Inflammatory macrophage treated with lipopolysaccharide for 4 hours (primary cell): ENCODE results near the gene STX2.
"Not testable (repeated sequence)": the region's sequence is repeated elsewhere in the genome, so short reads cannot be mapped to it uniquely, and the experiment has no call there.

Experiments
- DNase-seq: peaks from one replicate; pipeline ENCODE4 v3.0.0-alpha.2; 2020

STX2 gene

DNA sequence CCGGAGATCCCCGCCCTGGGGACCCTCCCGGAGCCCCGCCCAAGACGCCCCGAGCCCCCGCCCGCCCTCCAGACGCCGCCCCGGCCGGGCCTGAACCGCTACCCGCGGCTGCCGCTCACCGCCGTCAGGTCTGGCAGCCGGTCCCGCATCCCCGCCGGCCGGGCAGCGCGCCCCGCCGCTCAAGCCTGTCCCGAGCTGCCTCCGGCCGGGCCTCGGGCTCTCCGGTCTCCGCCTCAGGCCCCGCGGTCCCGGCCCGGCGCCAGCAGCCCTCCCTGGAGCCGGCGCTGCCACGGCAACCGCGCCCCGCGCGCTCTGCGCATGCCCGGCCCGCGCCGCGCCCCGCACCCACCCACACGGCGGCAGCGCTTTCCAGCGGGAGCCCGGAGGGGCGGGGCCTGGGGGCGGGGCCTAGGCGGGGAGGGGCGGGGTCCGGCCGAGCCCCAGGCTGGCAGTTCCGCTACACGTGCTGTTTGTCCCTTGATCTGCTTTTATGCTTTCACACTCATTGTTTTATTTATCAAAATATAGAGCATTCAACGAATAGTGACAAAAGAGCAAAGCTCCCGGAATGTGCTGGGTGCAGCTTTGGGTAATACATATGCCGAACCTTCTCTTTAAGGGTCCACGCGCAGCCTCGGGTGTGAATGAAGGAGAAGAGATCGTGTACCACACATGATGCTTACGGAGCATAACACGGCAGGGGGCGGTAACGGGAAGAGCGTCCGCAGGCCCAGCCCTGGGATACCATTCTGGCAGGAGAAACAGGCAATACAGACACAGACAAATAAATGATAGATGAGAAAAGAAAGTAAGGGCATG is at the start of gene STX2:
STX2 (minus strand) TSS at position 300 of the 819 bp plus-strand sequence; CDS start at position 149, 151 bp downstream.
- peak; percentile 84 for DNase-seq

DNA sequence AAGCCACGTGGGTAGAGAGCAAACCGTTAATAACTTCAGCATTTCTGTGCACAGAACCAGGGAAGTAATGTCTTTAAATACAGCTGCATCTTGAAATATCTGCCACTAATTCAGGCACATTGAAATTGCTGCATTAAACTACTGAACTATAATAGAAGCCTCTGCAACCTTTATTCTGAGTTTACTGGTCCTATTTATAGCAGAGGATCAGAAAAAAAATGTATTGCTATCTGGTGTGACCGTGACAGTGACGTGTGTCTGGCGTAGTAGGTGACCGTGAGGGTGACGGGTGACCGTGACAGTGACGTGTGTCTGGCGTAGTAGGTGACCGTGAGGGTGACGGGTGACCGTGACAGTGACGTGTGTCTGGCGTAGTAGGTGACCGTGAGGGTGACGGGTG is 48.1 kb upstream of the STX2 start:
- not testable (repeated sequence) for DNase-seq

DNA sequence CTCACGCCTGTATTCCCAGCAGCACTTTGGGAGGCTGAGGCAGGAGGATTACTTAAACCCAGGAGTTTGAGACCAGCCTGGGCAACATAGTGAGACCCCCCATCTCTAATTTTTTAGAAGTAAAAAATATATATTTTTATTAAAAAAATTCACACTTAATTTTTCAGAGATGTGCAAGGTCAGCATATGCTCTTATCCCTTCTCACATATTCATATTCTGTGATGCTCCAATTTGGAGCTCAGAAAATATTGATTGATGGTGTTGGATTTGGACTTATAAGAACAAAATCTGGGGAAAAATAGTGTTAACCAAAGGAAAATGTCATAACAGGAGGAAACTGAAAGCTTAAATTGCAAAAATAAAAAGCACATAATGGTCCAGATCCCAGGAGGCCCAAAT is 42.5 kb upstream of the STX2 start:
- DNase-seq, result no peak

- DNase-seq, result no peak
Observed at GRCh38 chr12:130881046-130881445, 42.0 kb upstream of the STX2 start.

DNA sequence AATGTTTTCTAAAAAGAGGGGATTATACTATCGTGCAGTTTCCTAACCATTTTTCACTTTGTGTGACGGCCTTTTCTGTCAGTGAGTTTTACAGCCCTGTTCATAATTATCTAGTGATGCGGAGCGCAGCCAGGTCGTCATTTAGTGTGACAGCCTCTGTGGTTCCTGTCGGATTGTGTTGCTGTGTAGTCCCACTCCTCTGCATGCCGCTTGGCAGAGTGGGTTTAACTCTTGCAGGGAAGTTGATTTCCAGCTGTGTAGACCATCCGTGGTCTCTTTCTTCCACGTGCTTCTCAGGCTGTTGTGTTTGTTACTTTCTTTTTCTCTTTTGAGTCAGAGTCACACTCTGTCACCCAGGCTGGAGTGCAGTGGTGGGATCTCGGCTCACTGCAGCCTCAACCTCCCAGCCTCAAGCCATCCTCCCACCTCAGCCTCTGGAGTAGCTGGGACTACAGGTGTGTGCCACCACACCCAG is 41.4 kb upstream of the STX2 start:
- peak; percentile 21 for DNase-seq

DNA sequence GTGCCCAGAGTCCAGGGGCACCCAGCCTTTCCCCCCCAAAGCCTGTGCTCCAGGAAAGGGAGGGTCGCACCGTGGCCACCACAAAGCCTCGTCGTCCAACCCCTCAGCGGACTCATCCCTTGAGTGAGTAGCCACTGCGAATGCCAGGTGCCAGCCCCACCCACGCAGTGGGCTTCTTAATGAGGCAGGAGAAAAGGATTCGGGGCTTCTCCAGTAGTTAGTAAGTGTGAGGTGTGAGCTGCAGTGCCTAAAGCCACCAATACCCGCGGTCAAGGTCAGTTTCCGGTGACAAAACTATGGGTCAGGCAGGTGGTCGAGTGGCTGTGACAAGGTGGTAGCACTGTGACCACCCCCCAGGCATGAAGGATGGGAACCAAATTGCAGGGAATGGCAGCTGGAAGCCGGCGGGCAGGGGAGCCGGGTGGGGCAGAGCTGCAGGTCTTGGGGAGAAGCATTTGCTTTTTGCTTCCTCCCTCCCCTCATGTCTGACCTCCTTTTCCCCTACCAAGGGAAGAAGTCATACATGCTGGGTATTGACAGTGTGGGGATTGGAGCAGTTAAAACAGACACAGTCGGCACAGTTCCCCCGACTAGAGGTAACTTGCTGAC is 40.8 kb upstream of the STX2 start:
- no peak for DNase-seq

DNA sequence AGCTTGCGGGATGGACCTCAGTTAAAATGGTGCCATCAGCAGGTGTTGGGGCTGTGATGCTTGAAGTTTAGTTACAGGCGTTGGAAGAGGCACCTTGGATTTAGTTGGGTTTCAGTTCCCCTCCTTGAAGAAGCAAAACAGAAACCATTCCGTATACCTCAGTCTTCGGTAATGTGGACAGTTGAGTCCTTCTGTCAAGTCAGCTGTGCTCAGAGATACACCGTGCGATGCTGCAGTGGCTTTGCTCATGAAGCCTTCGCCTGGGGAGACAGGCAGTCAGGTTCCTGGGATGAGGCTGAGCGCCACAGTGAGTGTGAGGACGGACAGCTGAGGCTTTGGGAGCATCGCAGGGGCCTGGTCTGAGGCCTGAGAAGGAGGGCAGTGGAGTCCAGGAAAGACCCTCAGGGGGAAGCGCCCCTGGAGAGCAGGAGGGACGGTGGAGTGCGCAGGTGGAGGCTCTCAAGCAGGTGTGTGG is 40.2 kb upstream of the STX2 start:
- no peak for DNase-seq

DNA sequence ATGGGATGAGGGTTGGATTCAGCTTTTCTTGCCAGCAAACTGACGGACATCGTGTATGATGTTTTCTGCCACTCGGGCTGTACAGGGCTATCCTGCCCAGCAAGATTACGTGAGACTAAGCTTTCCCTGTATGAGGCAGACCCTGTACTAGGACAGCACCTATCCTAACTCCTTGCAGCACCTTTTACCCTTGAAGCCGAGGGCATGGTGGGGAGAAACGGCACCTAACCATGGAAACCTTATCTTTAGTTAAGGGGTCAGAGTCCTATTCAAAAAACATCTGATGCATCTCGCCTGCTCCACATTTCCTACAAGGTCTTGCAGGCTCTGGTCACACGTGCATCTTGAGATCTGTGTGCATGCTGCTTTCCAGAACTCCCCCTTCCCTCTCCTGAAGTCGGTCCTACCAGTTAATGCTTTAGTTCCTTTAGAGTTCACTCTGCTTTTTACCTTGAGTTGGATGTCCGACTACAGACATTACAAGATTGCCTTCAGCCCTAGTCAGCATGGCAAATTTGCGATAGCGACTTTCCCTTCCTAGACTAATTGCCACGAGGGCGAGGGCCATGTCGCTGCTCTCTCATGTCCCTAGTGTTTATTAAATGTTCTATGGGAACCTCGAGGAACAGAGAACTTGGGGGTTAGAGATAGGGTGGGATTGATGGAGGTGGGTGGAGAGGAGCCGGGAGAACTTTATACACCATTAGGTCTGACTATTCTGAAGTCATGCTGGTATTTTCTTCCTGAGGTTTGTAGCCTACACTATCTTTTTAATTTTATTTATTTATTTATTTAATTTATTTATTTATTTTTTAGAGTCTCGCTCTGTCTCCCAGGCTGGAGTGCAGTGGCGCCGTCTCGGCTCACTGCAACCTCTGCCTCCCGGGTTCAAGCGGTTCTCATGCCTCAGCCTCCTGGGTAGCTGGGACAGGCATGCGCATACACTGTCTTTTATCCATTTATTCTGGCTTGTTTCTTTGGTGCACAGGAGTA is 39.4 kb upstream of the STX2 start:
- DNase-seq, result no peak

GRCh38 chr12:130877333-130877732 is 38.3 kb upstream of the STX2 start:
- no peak for DNase-seq

DNA sequence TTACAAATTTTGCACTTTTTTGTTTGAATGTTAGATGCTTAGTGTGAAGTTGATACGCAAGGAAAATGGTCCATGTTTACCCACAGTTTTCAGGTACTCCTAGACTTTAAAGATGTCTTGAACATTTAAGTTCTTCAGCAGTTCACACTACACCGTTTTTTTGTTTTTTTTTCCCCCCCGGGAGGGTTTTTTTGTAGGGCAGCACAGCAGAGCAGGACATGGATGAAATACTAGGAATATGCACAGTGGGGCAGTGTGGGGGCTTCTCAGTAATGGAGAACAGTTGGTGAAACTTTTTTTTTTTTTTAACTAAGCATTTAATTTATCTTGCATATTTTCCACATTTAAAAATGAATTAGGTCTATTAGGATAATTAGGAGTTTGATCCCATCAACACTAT is 37.7 kb upstream of the STX2 start:
- no peak for DNase-seq

DNA sequence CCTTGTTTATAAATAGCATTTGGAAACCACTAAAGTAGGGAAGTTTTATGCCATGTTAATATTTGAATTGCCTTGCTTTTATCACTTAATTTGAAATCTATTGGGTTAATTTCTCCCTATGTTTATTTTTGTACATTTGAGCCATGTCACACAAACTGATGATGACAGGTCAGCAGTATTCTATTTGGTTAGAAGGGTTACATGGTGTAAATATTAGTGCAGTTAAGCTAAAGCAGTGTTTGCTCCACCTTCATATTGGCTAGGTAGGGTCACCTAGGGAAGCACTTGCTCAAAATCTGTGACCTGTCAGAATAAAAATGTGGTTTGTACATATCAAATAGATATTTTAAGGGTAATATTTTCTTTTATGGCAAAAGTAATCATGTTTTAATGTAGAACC is 37.2 kb upstream of the STX2 start:
- no peak for DNase-seq

GRCh38 chr12:130875708-130876107 is 36.7 kb upstream of the STX2 start:
- not testable (repeated sequence) for DNase-seq

- no peak for DNase-seq
Observed at GRCh38 chr12:130875193-130875592, 36.1 kb upstream of the STX2 start.

DNA sequence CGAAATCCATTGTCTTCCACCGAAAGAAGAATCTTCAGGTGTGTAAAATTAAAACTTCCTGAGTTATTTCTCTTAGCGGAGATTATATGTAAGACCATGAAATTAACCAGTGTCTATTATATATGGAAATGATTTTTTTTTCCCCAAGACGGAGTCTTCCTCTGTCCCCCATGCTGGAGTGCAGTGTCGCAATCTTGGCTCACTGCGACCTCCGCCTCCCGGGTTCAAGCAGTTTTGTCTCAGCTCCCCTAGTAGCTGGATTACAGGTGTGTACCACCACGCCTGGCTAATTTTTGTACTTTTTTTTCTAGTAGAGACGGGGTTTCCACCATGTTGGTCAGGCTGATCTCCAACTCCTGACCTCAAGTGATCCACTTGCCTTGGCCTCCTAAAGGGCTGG is 35.6 kb upstream of the STX2 start:
- no peak for DNase-seq

DNA sequence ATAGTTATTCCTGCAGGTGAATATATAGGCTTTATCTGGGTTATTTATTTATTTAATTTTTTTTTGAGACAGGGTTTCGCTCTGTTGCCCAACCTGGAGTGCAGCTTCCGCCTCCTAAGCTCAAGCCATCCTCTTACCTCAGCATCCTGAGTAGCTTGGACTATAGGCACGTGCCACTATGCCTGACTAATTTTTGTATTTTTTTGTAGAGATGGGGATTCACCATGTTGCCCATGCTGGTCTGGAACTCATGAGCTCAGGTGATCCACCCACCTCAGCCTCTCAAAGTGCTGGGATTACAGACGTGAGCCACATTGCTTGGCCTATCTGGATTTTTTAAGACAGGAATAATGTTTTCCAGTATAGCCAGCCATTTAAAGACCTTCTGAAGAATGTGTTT is 34.8 kb upstream of the STX2 start:
- DNase-seq, result no peak

DNA sequence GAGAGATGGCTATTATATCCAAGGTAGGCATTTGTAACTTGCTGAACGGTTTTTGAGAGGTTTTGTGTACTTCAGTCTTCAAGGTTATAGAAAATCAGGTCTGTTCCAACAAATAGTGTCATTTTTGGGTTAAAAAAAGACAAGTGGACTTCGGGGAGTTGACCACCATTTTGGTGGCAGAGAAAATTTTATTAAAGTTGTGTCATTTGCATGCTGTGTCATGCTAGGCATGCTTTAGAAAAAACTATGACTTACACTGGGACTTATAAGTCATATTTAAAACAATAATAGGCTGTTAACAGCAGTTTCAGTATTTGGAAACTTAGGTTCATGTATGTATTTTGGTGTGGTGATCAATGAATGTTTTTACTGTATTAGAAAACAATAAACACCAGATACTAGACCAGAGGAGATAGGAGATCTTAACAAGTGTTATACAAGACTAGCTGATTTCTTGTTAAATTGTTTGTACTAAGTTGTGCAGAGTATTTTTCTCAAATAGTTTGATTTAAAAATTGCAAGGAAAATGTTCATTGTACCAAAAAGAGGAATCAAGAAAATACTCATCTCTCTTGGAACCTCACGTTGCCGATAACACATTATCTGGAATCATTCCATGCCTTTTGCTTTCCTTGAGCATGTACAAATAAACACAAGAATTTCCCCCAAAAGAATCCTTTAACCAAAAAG is 34.2 kb upstream of the STX2 start:
- DNase-seq, result peak; percentile 6

DNA sequence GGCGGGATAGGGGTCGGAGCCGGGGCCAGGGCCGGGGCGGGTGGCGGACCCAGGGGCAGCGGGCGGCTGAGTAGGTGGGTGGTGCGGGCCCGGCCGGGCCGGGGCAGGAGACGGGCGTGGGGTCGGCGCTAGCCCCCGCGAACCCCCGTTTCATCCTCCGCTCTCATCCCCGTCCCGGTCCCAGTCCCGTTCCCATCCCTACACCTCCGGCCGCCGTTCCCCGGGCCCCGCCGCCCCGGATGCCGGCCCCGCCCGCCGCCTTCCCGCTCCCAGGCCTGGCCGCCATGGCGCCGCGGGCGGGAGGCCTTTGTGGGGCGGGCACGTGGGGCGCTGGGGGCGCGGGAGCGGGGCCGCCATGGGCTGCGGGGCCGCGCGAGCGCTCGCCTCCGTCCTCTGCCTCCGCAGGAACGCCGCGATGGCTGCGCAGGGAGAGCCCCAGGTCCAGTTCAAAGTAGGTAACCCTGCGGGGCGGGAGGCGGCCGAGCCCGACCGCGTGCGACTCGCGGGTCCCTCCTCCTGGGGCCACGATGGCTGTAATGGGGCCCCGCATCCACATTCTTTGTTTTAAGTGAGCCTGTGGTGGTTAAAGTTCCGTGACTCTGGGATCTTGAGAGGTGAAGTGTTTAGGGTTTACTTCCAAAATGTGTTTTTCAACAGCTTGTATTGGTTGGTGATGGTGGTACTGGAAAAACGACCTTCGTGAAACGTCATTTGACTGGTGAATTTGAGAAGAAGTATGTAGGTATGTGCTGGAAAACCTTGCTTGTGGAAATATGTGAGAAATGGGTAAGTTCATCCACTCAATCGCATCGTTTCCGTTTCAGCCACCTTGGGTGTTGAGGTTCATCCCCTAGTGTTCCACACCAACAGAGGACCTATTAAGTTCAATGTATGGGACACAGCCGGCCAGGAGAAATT is 33.4 kb upstream of the STX2 start:
- peak; percentile 46 for DNase-seq

GRCh38 chr12:130871286-130872178 is 32.5 kb upstream of the STX2 start, which contains the start of gene RAN:
Gene RAN (plus strand): TSS chr12:130872066. CDS start chr12:130872594, 528 bp downstream.
- peak; percentile 96 for DNase-seq

GRCh38 chr12:130870442-130871285 is 31.6 kb upstream of the STX2 start:
- peak; percentile 88 for DNase-seq
